HG03025 (cell line): ENCODE results near the gene TOP1.

Source experiments
- ATAC-seq: cut with Tn5 transposase; IDR thresholded peaks from one replicate; pipeline ENCODE4 v1.9.1; 2021; ENCODE audit warnings: mild to moderate bottlenecking, moderate library complexity; ENCODE audit not compliant: unreplicated experiment, low FRiP score

Gene TOP1

DNA sequence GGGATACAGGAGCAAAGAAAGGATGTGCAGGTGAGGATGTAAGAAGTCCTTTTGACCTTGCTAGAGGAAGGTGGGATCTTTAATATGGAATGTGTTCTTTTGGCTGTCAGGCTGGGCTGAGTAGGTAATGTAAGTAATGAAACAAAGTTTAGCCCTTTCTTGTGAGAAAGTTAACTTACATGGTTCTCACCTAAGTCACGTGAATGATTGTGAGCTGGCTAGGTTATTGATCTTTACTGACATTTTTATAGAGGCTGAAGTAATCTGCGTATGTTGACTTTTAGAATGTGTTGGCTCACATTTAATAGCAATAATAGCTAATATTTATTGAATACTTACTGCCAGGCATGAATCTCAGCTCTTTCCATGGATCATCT lies 2.6 kb downstream of the TOP1 start:
- no peak for ATAC-seq

DNA sequence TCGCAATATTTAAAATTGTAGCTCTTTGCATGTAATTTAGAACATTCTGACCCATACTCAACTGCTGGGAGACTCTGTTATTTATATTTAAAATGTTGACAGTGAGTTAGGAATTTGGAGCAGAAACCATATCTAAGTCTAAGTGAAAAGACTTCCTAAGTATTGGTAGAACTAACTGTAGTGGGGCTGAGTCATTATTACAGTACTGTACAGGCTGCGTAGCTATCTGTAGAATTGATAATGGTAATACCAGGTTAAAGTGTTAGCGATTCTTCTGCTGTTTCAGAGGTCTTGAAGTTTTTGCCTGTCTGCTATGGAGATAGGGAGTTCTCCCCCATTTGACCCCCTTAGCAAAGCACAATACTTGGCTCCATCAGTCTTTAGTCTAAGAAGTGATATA lies 3.6 kb downstream of the TOP1 start:
- ATAC-seq = no peak

DNA sequence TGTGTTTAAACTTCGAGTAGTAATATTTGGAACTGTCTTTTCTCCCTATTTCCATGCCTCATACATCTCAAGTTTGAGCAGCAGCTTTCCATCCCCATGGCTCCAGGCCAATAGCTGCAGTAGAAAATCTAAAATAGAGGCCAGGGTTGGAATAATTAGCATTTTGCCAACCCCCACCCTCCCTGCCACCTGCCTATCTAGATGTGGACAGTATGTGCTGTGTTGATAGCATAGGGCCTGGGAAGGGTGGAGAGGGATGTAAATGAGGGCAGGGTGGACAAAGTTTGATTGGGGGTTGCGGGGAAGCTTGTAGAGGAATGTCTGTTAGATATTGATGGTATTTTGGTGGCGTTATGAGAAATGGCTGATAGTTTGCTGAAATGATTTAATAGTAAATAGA lies 5.6 kb downstream of the TOP1 start:
- no peak for ATAC-seq

DNA sequence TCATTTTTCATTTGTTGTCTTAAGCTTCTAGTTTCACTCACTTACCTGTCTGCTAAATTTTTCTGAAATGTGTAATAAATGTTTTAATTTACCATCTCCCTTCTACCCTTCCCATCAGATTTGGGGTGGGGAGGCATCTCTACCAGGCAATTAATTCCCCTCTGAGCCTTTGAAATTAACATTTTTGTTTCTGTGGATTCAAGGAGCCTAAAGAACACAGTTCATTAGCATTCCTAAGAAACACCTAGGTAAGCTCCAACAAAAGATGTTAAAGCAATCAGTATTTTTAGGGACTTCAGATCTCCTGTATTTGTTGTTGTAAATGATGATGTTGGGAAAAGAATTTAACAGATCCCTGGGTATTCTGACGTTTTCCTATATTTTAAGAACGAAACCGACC lies 6.6 kb downstream of the TOP1 start:
- ATAC-seq = no peak

DNA sequence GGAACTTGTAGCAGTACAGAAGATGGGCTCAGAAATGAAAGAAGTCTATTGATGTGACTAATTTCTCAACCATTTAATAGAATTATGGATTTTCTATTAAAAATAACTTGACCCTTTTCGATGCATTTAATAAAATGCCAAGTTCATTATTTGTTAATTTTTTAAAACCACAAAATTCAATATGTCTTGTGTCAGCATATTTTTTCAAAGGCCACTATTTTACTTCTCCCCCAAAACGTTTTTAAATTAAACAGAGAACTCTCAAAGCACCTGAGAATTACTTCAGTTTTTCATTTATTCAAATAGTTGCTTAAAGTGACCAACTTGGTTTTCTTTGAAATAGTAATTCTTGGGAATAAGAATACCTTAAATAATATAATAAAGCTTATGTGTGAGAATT lies 8.6 kb downstream of the TOP1 start:
- ATAC-seq = no peak

DNA sequence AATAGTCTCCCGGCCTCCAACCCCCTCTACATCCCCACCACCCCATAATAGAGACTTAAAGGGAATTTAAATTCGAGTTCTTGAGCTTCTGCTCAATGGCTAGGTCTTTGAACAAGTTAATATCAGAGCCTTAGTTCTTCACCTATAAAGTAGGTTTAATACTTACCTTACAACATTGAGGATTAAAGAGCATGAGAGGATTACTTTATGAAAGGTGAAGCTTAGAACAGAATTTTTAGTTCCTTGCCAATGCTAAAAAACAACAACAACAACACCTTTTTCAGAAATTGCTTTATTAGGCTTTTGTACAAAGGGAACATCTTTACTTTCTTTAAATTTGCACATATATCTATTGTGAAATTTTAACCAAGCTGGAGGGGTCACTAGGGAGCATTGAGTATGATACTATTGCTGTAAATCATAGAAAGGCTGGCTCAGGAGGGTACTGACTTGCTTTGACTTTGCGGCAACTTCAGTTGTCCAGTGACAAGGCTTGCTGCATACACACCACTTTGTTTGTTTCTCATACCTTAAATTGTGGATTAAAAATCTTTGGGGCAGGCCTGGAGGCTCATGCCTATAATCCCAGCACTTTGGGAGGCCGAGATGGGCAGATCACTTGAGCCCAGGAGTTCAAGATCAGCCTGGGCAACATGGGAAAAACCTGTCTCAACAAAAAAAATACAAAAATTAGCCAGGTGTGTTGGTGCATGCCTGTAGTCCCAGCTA lies 9.7 kb downstream of the TOP1 start:
- ATAC-seq = no peak

DNA sequence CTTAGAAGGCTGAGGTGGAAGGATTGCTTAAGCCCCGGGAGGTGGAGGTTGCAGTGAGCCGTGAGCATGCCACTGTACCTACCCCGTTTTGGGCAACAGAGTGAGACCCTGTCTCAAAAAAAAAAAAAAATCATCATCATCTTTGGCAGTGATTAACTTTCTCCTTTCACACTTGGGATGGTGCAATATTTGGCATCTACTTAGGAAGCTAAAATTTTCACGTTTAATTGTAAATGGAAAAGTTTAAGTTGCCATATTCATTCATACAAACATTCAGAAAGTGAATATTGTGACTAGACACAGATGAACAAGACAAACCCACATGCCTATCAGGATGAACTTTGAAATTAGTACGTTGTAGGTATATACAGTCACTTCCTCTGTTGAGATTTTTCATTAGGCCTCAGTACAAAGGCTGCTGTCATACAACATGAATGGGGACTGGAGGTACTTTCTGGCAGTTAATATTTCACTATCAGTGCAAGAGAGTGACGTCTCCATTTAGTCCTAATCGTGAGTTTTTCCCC lies 10.3 kb downstream of the TOP1 start:
- no peak for ATAC-seq

DNA sequence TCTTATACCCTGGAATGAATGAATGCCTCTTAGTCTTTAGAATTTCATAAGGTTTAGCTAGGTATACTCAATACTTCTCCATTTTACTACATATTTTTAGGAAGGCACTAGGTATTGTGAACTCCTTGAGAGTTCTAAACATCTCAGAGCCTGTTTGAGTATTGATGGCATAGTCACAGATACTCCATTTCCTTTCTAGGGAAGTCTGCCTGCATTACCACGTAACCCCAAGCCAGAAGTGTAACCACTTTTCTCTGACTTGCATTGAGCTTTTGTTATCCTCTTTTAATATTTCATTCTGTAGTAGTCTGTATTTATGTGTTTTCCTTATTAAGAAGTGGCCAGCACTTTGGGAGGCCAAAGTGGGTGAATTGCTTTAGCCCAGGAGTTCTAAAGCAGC lies 12.2 kb downstream of the TOP1 start:
- no peak for ATAC-seq

DNA sequence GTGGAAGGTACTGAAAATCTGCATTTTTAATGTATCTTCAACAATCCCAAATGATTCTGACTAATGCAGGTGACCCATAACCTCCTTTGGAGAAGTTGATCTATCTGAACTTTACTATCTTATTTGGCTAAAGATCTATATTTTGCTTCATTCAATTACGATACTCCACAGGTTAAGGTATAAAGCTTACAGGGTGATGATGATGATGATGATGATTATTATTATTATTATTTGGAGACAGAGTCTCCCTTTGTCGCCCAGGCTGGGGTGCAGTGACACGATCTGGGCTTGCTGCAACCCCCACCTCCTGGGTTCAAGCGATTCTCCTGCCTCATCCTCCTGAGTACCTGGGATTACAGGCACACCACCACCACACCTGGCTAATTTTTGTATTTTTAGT lies 13.1 kb downstream of the TOP1 start:
- ATAC-seq = no peak

DNA sequence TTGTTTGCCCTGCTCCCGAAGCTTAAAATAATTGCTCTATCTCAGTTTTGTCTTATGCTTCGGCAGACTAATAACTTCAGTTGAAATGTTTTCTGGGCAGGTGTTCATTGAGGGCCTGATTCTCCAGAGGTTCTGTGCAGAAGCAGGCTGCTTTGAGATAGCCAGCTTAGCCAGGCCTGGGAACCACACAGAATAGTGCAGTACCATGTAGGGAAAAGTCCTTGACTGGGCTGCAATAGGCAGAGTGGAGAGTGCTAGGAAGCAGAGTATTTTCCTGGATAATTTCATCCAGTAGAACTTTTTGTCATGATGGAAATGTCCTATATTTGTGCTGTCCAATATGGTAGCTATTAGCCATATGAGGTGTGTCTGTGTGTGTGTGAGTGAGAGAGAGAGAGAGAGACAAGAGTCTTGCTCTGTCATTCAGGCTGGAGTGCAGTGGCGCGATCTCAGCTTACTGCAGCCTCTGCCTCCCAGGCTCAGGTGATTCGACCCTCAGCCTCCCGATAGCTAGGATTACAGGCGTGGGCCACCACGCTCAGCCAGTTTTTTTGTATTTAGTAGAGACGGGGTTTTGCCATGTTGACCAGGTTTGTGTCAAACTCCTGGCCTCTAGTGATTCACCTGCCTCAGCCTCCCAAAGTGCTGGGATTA lies 15.9 kb downstream of the TOP1 start:
- no peak for ATAC-seq

DNA sequence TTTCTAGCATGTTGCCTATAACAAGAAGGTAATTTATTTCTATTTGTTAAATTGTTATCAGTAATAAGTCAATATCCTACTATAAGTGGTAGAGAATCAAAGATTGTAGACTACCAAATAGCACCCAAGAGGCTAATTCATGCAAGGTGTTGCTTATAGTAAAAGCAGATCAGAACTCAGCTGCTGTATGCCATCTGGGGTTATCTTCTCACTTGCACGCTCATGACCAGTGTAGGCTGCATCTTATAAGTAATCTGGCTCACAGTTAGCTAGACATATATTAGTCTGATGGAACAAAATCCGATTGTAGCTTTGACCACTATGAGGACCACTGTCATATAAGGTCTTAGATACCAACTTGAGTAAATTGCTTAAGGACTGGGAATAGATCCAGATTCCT lies 17.0 kb downstream of the TOP1 start:
- ATAC-seq = no peak

DNA sequence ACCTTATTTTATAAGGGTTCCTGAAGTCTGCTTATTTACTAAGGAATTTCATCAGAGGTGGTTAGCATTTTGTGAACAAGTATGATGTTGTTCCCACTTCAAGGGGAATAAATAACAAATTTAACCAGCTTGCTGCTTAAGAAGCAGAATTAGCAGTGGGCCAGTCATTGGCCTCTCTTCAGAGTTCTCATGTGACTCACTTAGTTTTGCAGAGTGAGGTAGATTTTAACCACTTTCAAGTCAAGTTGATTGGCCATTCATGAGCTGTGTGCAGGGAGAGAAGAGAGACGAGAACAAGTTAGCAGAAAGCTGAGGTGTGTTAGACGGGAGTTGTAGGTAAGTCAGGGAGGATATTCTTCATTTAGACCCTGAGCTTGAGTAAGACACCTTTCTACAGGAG lies 18.1 kb downstream of the TOP1 start:
- ATAC-seq = no peak

DNA sequence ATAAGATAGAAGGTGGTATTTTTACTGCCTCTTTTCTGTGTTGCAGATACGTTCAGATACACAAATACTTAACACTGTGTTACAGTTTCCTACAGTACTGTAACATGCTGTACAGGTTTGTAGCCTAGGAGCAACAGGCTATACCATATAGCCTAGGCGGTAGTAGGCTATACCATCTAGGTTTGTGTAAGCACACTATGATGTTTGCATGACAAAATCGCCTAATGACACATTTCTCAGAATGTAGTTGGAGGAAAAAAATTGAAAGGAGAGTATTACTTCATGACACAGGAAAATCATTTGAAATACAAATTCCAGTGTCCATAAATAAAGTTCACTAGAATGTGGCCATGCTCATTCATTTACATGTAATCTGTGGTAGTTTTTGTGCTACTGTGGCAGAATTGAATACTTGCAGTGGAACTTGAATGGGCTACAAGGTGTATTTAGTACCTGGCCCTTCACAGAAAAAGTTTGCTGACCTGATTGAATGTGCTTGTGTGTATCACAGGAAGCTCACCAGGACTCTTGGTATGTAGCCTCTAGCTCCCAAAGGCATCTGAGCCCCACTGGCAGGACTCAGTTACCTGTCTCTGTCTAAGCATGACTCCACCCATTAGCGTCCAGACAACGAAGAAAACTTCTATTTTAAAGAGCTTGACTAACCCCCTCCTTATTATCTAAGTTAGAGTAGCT lies 18.8 kb downstream of the TOP1 start:
- no peak for ATAC-seq

DNA sequence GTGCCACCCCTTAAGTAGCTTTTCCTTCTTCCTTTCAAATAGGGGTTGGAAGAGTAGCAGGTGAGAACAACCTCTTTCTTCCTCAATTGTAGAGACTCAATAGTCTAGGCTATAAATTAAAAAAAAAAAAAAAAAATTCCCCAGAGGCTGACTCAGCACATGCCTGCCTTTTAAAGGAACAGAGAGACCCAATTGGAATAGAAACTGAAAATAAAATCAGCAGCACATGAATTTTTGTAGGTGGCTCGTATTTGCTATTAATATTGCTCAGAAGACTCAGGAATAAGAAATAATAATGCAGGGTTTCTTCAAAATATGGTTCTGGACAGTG lies 19.3 kb downstream of the TOP1 start:
- no peak for ATAC-seq

DNA sequence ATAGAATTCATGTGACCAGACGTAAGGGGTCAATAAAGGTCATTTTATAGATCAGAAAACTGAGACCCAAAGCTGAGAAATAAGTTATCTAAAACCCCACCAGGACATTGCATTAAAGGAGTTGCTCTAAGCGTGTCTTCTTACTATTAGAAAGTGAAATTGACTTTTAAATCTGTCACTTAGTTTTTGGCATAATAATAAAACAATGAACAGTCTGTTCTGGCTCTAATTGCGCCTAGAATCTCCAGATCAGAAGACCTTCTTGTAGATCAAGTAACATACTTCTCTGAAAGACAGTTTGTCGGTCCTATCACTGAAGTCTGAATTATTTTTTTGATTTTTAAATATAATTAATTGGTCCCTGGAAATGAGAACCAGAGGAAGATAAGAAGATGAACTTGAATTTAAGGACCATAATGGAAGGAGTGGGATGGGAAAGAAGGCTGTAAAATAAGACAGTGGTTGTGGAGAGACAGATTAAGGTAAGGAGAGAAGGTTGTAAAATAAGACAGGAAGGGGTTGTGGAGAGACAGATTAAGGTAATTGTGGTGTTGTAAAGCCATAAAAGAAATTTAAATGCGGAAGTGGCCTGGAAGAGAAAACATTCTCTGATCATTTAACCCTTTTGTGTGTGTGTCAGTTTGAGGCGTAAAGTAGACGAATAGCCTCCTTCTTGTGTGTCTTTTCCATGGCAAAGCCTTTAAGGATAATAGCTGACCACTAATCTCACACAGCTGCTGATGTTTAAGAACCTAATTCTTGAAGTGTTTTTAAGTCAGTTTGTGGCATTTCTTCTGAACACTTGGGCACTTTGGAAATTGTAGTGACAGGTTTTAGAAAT lies 20.1 kb downstream of the TOP1 start:
- ATAC-seq = no peak

DNA sequence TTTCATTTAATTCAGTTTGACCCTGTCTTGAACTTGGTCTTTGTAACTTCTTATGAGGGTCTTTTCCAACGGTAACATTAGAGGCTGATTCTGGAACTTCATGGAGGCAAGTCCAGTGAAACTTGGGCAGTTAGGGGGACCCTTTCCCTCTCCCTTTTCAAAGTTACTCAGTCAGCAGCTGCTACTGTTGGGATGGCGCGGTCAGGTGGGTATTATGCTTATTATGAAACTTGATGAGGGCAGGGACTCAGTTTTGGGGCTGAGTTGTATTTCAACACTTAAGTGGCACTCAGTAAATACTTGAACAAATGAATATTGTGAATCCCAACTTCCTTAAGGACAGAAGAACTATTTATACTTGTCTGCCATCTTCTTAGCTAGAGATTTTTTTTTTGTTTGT lies 20.8 kb downstream of the TOP1 start:
- no peak for ATAC-seq

DNA sequence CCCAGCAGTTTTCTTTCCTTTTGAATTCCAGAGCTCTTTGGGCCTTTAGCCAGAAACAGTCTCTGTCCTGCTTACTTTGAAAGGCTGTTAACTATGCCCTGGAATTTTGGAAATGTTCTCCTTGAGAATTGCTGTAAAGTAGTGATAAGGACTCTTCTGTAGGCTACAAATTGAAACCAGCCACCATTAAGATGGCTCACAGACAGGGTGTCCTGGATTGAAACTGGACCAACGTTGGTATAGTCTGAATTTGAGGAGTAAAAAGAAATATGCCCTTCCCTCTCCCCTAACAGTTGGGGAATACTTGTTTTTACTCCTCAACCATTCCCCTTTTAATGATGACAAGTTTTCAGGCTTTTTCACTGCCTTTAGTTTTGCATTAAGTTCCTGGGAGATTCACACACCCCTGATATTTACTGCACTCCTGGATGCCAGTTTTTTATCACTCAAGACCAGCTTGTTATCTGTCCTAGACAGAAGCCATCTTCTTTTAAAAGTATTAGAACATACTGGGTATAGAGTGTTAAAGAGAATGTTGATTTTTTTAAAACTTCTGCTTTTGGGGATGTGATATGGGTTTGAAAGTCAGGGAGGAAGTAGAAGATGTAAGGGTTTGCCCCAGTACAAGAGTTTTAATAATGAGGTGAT lies 21.9 kb downstream of the TOP1 start:
- no peak for ATAC-seq

DNA sequence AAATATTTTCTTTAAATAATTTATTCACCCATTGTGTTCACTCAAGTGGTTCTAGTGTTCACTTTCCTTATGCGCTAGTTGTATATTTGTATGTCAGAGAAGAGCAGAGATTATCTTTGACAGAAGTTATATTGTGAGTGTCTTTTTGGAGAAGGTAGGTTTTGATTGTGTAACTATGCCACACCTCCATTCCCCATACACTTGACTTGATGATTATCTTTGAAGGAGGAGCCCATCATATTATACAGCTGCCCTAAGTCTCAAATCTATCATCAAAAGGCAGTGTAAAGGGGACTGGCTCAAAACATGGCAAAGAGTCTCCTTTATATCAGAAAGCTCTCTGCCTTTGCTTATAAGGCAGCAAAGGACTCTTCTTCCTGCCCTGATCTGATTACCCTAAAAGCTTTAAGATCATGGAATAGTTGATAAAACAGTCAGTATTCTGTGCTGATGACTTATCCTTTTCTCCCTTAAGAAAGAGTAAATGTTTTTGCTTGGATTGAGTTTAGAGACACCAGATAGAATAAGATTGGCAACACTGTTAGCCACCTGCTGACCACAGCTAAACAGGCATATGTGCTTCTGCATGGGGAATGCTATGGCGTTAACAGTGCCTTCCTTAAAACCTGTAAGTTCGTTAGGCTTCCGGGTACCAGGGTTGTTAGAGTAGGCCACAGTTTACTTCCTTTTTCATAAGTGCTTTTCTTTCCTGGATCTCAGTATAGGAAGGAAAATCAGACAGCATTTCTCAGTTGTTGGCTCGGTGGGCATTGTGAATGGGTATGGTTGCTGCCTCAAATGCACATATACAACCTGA lies 22.6 kb downstream of the TOP1 start:
- ATAC-seq = no peak

DNA sequence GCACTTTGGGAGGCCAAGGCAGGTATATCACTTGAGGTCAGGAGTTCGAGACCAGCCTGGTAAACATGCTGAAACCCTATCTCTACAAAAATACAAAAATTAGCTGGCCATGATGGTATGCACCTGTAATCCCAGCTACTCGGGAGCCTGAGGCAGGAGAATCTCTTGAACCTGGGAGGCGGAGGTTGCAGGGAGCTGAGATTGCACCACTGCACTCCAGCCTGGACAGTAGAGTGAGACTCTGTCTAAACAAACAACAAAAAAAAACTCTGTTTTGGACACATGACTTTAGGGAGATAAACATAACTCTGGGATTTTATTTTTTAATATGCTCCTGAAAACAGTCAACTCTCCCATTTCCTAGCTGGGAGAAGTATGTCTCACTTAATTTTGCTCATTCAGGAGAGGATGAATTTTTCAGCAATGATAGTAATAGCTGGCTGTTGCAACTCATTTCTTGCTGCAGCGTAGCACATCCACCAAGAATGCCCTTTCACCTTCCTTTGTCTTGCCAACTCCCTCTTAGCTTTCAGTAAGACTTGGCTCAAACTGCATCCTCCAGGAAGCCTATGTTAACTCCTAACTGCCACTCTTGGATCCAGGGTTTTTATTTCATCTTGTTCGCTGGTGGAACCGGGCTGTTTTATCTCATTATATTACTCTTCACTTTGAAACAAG lies 24.3 kb downstream of the TOP1 start:
- ATAC-seq = no peak
